Gastroesophageal sphincter (tissue), 3 donors: ENCODE measurements around the gene MYOM1.

ENCODE experiments used
- POLR2A ChIP-seq, 2 donors: fragments of 450-650 bp; IDR thresholded peaks; one replicate each; pipeline ENCODE4 v1.6.1; 2017; ENCODE audit warnings: antibody characterized with exemption in 2 of 2, mild to moderate bottlenecking in 2 of 2, moderate library complexity in 1 of 2
- POLR2AphosphoS5 ChIP-seq: sonication (generic); formaldehyde crosslinking; IDR thresholded peaks from one replicate; pipeline ENCODE4 v1.6.1; 2017; ENCODE audit warnings: antibody characterized with exemption
- TF ChIP-seq, protein P1 (sequence below), 4 experiments: fragments of 200-600 bp in 2 of 4; fragments of 450-650 bp in 2 of 4; sonication (generic) in 1 of 4; IDR thresholded peaks; one replicate each; pipeline ENCODE4 v1.5.1; 2017 to 2019; ENCODE audit warnings: antibody characterized with exemption in 4 of 4, mild to moderate bottlenecking in 2 of 4, moderate library complexity in 2 of 4

GRCh38 chr18:3100498-3101132 lies 119.2 kb downstream of the MYOM1 start:
- TF ChIP-seq, protein P1, sequence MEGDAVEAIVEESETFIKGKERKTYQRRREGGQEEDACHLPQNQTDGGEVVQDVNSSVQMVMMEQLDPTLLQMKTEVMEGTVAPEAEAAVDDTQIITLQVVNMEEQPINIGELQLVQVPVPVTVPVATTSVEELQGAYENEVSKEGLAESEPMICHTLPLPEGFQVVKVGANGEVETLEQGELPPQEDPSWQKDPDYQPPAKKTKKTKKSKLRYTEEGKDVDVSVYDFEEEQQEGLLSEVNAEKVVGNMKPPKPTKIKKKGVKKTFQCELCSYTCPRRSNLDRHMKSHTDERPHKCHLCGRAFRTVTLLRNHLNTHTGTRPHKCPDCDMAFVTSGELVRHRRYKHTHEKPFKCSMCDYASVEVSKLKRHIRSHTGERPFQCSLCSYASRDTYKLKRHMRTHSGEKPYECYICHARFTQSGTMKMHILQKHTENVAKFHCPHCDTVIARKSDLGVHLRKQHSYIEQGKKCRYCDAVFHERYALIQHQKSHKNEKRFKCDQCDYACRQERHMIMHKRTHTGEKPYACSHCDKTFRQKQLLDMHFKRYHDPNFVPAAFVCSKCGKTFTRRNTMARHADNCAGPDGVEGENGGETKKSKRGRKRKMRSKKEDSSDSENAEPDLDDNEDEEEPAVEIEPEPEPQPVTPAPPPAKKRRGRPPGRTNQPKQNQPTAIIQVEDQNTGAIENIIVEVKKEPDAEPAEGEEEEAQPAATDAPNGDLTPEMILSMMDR (IDR thresholded peaks at IDR 0.05): no peak
- no peak for TF ChIP-seq POLR2AphosphoS5
- no peak for TF ChIP-seq POLR2A (IDR thresholded peaks at IDR 0.05)
